GM23338 (cell line): Measurements from ENCODE around the gene ZNF709. TPM values are rescaled to one million over a fixed set of nuclear protein-coding genes. Genes with fewer than 3 reads are reported as not detected.
"Not testable (repeated sequence)": the region's sequence is repeated elsewhere in the genome, so short reads cannot be mapped to it uniquely, and the experiment has no call there.

Experiments
- ATAC-seq: fragments of 200-7000 bp; cut with Tn5 transposase; 3 replicates; pipeline ENCODE4 v1.9.1; 2020
- DNase-seq: peaks from one replicate; pipeline ENCODE4 v3.0.0-alpha.2; 2015; ENCODE audit warnings: low spot score
- H2AFZ ChIP-seq: fragments of 200-600 bp; sonication (generic); 2 replicates; pipeline ENCODE4 v1.8.0; 2016; ENCODE audit warnings: antibody characterized with exemption, mild to moderate bottlenecking, moderate library complexity
- H3F3A ChIP-seq: fragments of 200-600 bp; sonication (generic); replicated peaks from 2 replicates; pipeline ENCODE4 v1.8.0; 2017; ENCODE audit warnings: antibody characterized with exemption, mixed run types, low read depth
- H3K27ac ChIP-seq: fragments of 200-600 bp; sonication (generic); 2 replicates; pipeline ENCODE4 v1.6.1; 2016; ENCODE audit warnings: low read depth
- H3K27me3 ChIP-seq: fragments of 200-600 bp; sonication (generic); 2 replicates; pipeline ENCODE4 v1.8.0; 2016; ENCODE audit warnings: mild to moderate bottlenecking, mixed run types, moderate library complexity; ENCODE audit not compliant: insufficient read depth
- H3K36me3 ChIP-seq: fragments of 200-600 bp; sonication (generic); 2 replicates; pipeline ENCODE4 v1.8.0; 2016; ENCODE audit warnings: mild to moderate bottlenecking; ENCODE audit not compliant: insufficient read depth
- H3K4me1 ChIP-seq: fragments of 200-600 bp; sonication (generic); 2 replicates; pipeline ENCODE4 v1.8.0; 2016; ENCODE audit warnings: mild to moderate bottlenecking, moderate library complexity; ENCODE audit not compliant: insufficient read depth
- H3K4me2 ChIP-seq: fragments of 200-600 bp; sonication (generic); 2 replicates; pipeline ENCODE4 v1.7.1; 2017; ENCODE audit warnings: mixed run types
- H3K4me3 ChIP-seq: fragments of 200-600 bp; sonication (generic); 2 replicates; pipeline ENCODE4 v1.6.1; 2016; ENCODE audit warnings: mixed run types
- H3K79me2 ChIP-seq: fragments of 200-600 bp; sonication (generic); replicated peaks from 2 replicates; pipeline ENCODE4 v1.8.0; 2017; ENCODE audit warnings: mild to moderate bottlenecking; ENCODE audit not compliant: insufficient read depth
- H3K9me2 ChIP-seq: fragments of 200-600 bp; sonication (generic); 2 replicates; pipeline ENCODE4 v1.8.0; 2017; ENCODE audit not compliant: insufficient read depth
- H4K20me1 ChIP-seq: fragments of 200-600 bp; sonication (generic); replicated peaks from 2 replicates; pipeline ENCODE4 v1.8.0; 2017; ENCODE audit warnings: mild to moderate bottlenecking; ENCODE audit not compliant: insufficient read depth
- H3K27ac Mint-ChIP-seq: 2 replicates; pipeline ENCODE4 v1.8.0; 2020; ENCODE audit warnings: inconsistent platforms, mild to moderate bottlenecking, moderate library complexity, mixed read lengths
- H3K27me3 Mint-ChIP-seq: 3 replicates; pipeline ENCODE4 v1.8.0; 2022; ENCODE audit warnings: low read depth, mild to moderate bottlenecking, moderate library complexity, mixed read lengths, inconsistent platforms; ENCODE audit not compliant: insufficient read depth, poor library complexity
- H3K36me3 Mint-ChIP-seq: 3 replicates; pipeline ENCODE4 v1.8.0; 2021; ENCODE audit warnings: low read depth, mild to moderate bottlenecking, inconsistent platforms, moderate library complexity, mixed read lengths
- H3K4me1 Mint-ChIP-seq: 3 replicates; pipeline ENCODE4 v1.8.0; 2020; ENCODE audit warnings: mild to moderate bottlenecking, inconsistent platforms, mixed read lengths
- H3K4me3 Mint-ChIP-seq: 3 replicates; pipeline ENCODE4 v1.8.0; 2021; ENCODE audit warnings: moderate library complexity, mild to moderate bottlenecking, inconsistent platforms, mixed read lengths
- H3K9me3 Mint-ChIP-seq: 3 replicates; pipeline ENCODE4 v1.8.0; 2020; ENCODE audit warnings: moderate library complexity, mild to moderate bottlenecking, inconsistent platforms, mixed read lengths
- CREB1 ChIP-seq: fragments of 250-450 bp; sonication (Bioruptor Pico); IDR thresholded peaks from 2 replicates; pipeline ENCODE4 v1.5.0; 2020; ENCODE audit warnings: low read depth, mild to moderate bottlenecking, moderate library complexity
- CTCF ChIP-seq, 2 experiments: fragments of 200-600 bp in 1 of 2; sonication (generic) in 1 of 2; conservative IDR thresholded peaks; 2 replicates each; pipeline versions ENCODE4 v1.5.1 to v1.6.1; 2016 to 2017; ENCODE audit warnings: antibody characterized with exemption in 2 of 2, low read depth in 2 of 2, mild to moderate bottlenecking in 2 of 2, moderate library complexity in 1 of 2
- JUNB ChIP-seq: IDR thresholded peaks from one replicate; pipeline ENCODE4 v1.6.1; 2016; ENCODE audit warnings: antibody characterized with exemption; ENCODE audit not compliant: unreplicated experiment
- NANOG ChIP-seq: IDR thresholded peaks from 2 replicates; pipeline ENCODE4 v1.6.1; 2016; ENCODE audit warnings: antibody characterized with exemption, borderline replicate concordance
- POLR2AphosphoS5 ChIP-seq: IDR thresholded peaks from 2 replicates; pipeline ENCODE4 v1.6.1; 2016; ENCODE audit warnings: antibody characterized with exemption, low read depth
- ZNF114 ChIP-seq: fragments of 250-450 bp; sonication (Bioruptor Pico); IDR thresholded peaks from 2 replicates; pipeline ENCODE4 v1.5.0; 2020; ENCODE audit warnings: mild to moderate bottlenecking, moderate library complexity
- polyA plus RNA-seq: library from polyadenylated mRNA; unstranded; fragments of >200 nt; fragmentation: Nextera tagmentation; extraction: Ambion mirVana; gene quantifications from 2 replicates; pipeline ENCODE4 v1.2.1, GENCODE V29; 2016
- total RNA-seq: library from RNA; depleted of rRNA; stranded (reverse); fragments of >200 nt; shearing (Covaris generic); gene quantifications from 2 replicates; pipeline ENCODE4 v1.2.3, GENCODE V29; 2014

Gene ZNF709
- total and polyA plus RNA-seq, 2 experiments from 2014 or later: 0.94 to 1.8 TPM

GRCh38 chr19:12440541-12441316 lies 43.9 kb downstream of the ZNF709 start, which contains the start of gene ZNF443:
ZNF443 (minus strand) TSS chr19:12441021; CDS start chr19:12440914, 107 bp downstream.
- 0 out of 2 replicates have a peak, but pooled peaks cover 3% of the 10 kb centered on the region for H3K4me1 ChIP-seq
- H3K36me3 ChIP-seq: no peaks in the 10 kb centered on the region
- peaks cover 30% of the 10 kb centered on the region for H3K79me2 ChIP-seq
- H3K27ac ChIP-seq: peak within 1 kb of the TSS; percentile 90
- no peaks in the 10 kb centered on the region for H3K27me3 ChIP-seq
- no peaks in the 10 kb centered on the region; the same call in 1 of the 2 replicates for H4K20me1 ChIP-seq
- H2AFZ ChIP-seq: 0 out of 2 replicates have a peak within 1 kb of the TSS, but pooled peaks have one; percentile 39
- H3K36me3 Mint-ChIP-seq: peaks cover 2% of the 10 kb centered on the region; the same call in 2 of the 3 replicates
- H3K27ac Mint-ChIP-seq: peak within 1 kb of the TSS; percentile 97
- no peaks in the 10 kb centered on the region for H3F3A ChIP-seq
- DNase-seq (peak; percentile 99), ATAC-seq (peak; percentile 96)
- peaks cover 4% of the 10 kb centered on the region for H3K27me3 Mint-ChIP-seq
- no peaks in the 10 kb centered on the region for H3K9me2 ChIP-seq
- peaks cover 7% of the 10 kb centered on the region; the same call in 2 of the 3 replicates for H3K4me1 Mint-ChIP-seq
- H3K9me3 Mint-ChIP-seq: peaks cover 16% of the 10 kb centered on the region
- H3K4me2 ChIP-seq: peak within 1 kb of the TSS; percentile 86
- peak within 1 kb of the TSS; percentile 88 for H3K4me3 ChIP-seq
- peak within 1 kb of the TSS; percentile 99 for H3K4me3 Mint-ChIP-seq
- TF ChIP-seq NANOG (no peak), POLR2AphosphoS5 (peak; percentile 88), ZNF114 (CRISPR knock-in tag) (no peak), CREB1 (CRISPR knock-in tag) (0 out of 2 replicates have a peak, but pooled peaks have one; percentile 31), CTCF (conservative IDR thresholded peaks at IDR 0.05; ENCODE audit: low read depth in 2 of 2) (0 out of 4 replicates have a peak, but pooled peaks of 1 of the 2 experiments have one; percentile 12), JUNB (no peak)

- H2AFZ ChIP-seq, H3K36me3 ChIP-seq, H3K4me1 Mint-ChIP-seq, H3K9me2 ChIP-seq, H3K27me3 Mint-ChIP-seq, H3F3A ChIP-seq, H3K4me1 ChIP-seq, H3K27me3 ChIP-seq, H3K36me3 Mint-ChIP-seq, H4K20me1 ChIP-seq: not testable (repeated sequence)
- H3K4me2 ChIP-seq: peak overlapping the region; percentile 86
- peaks cover 15% of the 10 kb centered on the region for H3K9me3 Mint-ChIP-seq
- ATAC-seq (peak; percentile 53), DNase-seq (peak; percentile 46)
- peak overlapping the region; percentile 93 for H3K27ac Mint-ChIP-seq
- peak overlapping the region; percentile 90; the same call in 1 of the 2 replicates for H3K27ac ChIP-seq
- peak overlapping the region; percentile 88 for H3K4me3 ChIP-seq
- H3K4me3 Mint-ChIP-seq: peak overlapping the region; percentile 99
- H3K79me2 ChIP-seq: peaks cover 36% of the 10 kb centered on the region
Observed at GRCh38 chr19:12439686-12440540, 44.7 kb downstream of the ZNF709 start.

- H3K27ac Mint-ChIP-seq, H4K20me1 ChIP-seq, H2AFZ ChIP-seq, H3K4me1 ChIP-seq, H3K27me3 Mint-ChIP-seq, H3K4me1 Mint-ChIP-seq, H3K4me3 Mint-ChIP-seq, H3K4me3 ChIP-seq, H3K27me3 ChIP-seq, H3F3A ChIP-seq, H3K9me2 ChIP-seq, H3K4me2 ChIP-seq, ATAC-seq, DNase-seq: not testable (repeated sequence)
- peaks cover 20% of the 10 kb centered on the region for H3K79me2 ChIP-seq
- peak overlapping the region; percentile 40; the same call in 1 of the 2 replicates for H3K27ac ChIP-seq
- peaks cover 30% of the 10 kb centered on the region for H3K36me3 ChIP-seq
- H3K36me3 Mint-ChIP-seq: peaks cover 92% of the 10 kb centered on the region
- H3K9me3 Mint-ChIP-seq: peaks cover 67% of the 10 kb centered on the region
Observed at GRCh38 chr19:12430726-12431299, 53.8 kb downstream of the ZNF709 start.
